Measurements from ENCODE around the gene TM9SF1. TPM values are rescaled to one million over a fixed set of nuclear protein-coding genes. Genes with fewer than 3 reads are reported as not detected.

The TM9SF1 gene
- total RNA-seq, 2 donors from 2014 or later: 24.6 to 29.3 TPM

DNA sequence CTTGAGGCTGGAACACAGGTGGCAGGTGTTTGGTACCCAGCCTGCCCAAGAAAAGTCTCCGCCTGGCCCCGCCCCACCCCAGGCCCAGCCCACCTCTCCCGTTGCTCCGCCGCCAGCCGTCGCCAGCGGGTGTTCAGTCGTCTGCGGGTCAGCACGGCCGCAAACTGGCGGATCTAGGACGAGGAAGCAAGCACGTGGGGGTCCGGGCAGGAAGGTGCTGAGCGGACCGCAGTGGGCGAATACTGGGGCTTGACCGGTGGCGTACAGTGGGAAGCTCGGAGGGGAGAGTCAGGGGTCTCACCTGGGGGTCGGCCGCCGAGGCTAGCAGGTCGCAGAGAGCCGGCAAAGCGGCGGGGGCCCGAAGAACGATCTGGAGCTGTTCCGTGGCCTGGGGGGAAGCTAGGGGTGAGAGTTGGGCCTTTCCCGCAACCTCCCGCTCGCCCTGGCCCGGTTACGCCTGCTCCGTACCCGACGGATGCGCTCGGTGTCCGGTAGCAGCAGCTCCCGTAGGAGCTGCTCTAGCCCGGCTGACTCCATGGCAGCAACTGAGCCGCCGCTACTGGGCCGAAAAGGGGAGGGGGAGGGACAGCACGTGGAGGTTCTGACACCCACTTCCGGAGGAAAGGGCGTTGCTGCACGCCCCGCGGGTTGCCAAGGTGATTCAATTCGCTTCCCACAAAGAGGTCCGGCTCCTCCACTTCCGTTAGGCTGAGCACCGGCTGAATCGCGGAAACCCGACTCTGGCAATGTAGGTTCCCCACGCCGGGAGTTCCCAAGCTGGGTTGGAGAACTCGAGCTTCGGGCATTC is 6.8 kb downstream of the TM9SF1 start, which contains the start of gene IPO4:
IPO4 (minus strand) TSS at position 566 of the 808 bp plus-strand sequence; CDS start at position 537, 29 bp downstream.
- Mint-ChIP-seq H3K27ac (peak within 1 kb of the TSS; percentile 73 to 88), H3K9me3 (no peaks in the 10 kb centered on the region), H3K36me3 (peaks cover 14 to 15% of the 10 kb centered on the region in 2 donors)
- DNase-seq (ENCODE audit: low spot score in 2 of 2) (peak; percentile 89 to 94), ATAC-seq (peak; percentile 94)

DNA sequence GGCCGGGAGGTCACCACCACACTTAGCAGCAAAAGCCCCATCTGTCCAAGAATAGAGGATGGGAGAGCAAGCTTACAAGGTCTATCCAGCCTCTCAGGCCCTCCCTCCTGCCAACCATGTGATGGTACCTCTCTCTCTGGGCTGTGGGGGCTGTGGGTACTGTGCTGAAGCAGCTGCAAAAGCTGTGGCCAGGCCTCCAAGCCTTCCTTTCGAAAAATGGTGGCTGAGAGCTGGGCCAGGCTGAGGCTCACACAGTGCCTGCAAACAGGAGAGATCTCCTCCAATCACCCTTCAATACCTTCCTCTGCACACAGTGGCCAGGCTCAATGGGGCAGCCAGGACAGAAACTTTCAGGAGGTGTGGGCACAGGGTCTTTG is 7.7 kb downstream of the TM9SF1 start:
- no peak for DNase-seq (ENCODE audit: low spot score in 2 of 2)
- Mint-ChIP-seq H3K27ac (peak overlapping the region; percentile 73 to 88), H3K36me3 (peaks cover 8 to 9% of the 10 kb centered on the region in 2 donors), H3K9me3 (no peaks in the 10 kb centered on the region)
- ATAC-seq: no peak

DNA sequence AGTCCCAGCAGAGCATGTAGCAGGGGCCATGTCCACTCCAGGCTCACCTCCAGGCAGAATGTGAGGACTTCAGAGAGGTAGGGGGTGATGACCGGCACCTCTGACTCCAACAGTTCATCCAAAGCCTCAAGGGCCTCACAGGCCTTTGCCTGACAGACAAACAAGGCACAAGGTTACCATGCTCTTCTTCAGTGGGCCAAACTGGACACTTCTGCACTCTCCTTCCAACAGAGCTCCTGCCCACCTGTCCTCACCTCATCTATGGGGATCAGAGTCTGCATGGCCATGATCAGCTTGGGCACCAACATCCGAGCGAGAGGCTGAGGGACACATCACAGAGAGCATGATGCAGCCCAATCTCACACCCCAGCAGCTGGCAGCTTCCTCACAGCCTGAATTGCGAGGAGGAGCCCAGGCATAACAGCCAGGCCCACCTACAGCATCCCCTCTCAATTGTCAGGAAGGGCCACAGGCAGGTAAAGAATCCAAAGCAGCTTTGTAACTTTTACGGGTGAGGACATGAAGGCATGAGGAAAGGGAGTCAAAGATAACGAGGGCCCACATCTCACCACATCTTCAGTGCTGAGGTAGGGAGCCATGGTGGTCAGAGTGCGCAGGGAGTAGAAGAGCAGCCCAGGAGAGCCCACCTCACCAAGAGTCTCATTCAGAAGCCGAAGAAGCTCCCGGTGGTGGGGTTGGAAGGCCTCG is 8.3 kb downstream of the TM9SF1 start:
- Mint-ChIP-seq H3K36me3 (peaks cover 4% of the 10 kb centered on the region in 2 donors), H3K27ac (no peak overlapping the region), H3K9me3 (no peaks in the 10 kb centered on the region)
- ATAC-seq: no peak
- DNase-seq (ENCODE audit: low spot score in 2 of 2): no peak

DNA sequence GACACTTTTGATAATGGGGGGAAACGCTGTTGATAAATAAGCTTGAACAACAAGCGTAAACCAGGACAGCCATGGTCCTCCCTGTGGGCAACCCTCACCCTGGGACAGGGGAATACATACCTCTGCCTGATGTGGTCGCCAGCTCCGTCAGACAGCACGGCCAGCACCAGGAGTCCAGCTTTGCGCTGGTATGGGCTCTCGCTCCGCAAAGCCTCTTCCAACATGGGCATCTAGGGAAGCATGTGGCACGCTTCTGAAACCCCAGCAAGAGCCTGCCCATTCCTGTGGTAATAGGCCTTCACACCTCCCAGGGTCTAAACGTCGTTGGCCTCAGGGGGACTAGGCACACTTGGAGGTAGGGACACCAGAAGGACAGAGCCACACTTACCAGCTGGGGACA is 9.5 kb downstream of the TM9SF1 start:
- ATAC-seq (no peak), DNase-seq (ENCODE audit: low spot score in 2 of 2) (no peak)
- peaks cover 0 to 4% of the 10 kb centered on the region in 2 donors for H3K36me3 Mint-ChIP-seq
- H3K9me3 Mint-ChIP-seq: no peaks in the 10 kb centered on the region
- H3K27ac Mint-ChIP-seq: no peak overlapping the region

DNA sequence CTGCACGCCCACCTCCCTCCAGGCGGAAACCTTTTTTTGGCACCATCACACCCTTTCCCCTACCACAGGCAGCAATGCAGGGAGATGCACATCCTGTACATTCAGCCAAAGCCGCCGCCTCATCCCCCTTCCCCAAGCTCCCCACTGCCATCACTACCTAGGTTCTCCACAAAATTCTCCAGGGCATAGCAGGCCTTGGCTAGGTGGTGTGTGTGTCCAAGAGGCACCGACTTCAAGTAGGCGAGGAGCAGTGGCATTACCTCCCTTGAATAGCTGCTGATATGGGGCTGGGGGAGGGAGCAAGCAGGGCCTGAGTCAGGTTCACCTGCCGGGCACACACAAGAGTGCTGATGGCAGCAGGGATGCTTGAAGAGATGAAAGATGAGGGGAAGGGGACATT is 10.2 kb downstream of the TM9SF1 start:
- H3K27ac Mint-ChIP-seq: no peak overlapping the region
- H3K9me3 Mint-ChIP-seq: no peaks in the 10 kb centered on the region
- ATAC-seq: no peak
- DNase-seq (ENCODE audit: low spot score in 2 of 2): no peak
- peaks cover 0 to 4% of the 10 kb centered on the region in 2 donors for H3K36me3 Mint-ChIP-seq

DNA sequence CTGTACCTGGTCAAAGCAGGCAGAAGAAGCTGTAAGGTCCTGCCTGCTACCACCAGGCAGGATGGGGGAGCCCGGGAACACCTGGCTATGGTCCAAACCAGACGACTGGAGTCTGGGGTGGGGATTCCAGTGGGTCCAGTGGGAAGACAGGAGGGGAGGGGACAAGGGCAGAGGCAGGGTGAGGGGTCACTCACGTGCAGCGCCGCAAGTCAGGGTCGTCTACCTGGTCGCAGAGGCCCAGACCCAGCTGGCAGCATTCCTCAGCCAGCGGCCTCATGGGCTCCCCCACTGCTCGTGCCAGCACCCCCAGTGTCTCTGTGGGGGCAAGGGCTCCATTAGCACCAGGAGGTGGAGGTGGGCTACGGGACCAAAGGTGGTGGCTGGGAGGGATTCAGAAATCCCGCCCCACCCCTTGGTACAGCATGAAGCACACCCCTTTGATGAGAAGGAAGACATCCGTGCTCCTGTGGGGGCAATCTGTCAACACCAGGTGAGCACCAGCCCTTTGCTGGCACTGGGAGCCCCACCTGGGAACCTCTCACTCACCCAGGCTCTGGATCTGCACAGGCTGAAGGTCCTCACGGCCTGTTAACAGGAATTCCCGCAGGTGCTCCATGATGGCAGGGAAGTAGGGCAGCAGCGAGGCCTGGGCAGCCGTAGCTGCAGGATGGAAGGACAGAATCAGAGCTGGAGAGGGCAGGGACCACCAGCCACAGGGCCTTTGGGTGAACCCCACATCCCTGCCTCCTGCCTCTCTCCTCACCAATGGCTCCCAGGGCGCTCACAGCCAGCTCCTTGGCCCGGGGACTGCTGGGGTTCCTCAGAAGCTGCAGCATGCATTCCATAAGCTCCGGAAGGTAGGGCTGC is 10.9 kb downstream of the TM9SF1 start:
- Mint-ChIP-seq H3K27ac (peak overlapping the region in 1 of 2 donors; percentile 50), H3K36me3 (peaks cover 1 to 4% of the 10 kb centered on the region in 2 donors), H3K9me3 (no peaks in the 10 kb centered on the region)
- DNase-seq (ENCODE audit: low spot score in 2 of 2) (no peak), ATAC-seq (no peak)

DNA sequence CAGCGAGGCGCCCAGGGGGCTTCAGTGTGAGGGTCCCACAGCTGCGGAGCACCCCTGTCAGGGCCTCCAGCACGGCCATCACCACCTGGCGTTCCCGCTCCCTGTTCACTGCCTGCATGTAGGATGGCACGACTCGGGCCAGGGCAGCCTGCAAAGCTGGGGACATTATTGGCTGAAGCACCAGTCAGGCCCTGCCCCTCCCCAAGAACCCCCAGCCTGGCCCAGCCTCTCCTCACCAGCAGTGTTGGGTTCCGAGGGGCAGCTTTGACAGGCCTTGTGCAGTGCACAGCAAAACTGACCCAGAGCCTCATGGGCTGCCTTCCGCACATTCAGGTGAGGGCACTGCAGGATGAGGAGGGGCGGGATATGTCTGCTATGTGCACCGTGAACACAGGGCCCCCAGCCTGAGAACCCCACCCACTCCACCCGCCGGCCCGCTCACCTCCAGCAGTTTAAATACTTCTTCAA is 12.2 kb downstream of the TM9SF1 start:
- Mint-ChIP-seq H3K36me3 (peaks cover 4 to 6% of the 10 kb centered on the region in 2 donors), H3K9me3 (no peaks in the 10 kb centered on the region), H3K27ac (peak overlapping the region; percentile 72 to 82)
- DNase-seq (ENCODE audit: low spot score in 2 of 2) (no peak), ATAC-seq (no peak)

DNA sequence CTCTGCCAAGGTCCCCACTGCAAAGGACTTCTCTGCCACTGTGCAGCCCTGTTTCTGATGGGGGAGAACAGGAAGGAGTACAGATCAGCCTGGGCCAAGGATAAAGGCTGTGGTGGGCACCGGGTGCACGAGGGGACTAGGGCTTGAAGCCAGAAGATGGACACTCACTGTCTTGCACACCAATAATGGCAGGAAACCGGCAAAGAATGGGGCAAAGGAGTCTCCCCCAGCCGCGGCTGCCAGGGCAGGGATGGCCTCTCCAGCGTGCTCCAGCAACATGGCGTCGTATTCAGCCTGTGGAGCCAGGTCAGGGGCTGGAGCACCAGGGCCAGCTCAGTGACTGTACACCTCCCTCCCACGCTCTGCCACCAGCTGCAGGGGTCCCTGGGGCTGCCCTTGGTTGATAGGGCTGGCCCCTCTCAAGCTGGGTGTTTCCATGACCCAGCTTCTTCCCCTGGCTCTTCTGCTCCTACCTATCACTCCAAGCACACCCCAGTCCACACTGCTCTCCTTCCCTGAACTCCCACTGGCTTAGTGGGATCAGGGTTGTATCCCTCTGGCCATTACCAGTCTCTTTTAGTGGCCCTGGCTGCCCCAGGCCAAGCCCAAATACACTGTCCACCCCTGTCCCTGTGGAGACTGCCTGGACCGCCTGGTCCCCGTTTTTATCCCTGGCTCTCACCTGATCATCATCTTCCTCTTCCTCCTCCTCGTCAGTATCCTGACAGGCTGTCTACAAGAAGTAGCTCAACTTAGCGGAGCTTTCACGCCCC is 12.9 kb downstream of the TM9SF1 start:
- DNase-seq (ENCODE audit: low spot score in 2 of 2) (no peak), ATAC-seq (no peak)
- Mint-ChIP-seq H3K9me3 (no peaks in the 10 kb centered on the region), H3K27ac (peak overlapping the region; percentile 82 to 85), H3K36me3 (peaks cover 4 to 6% of the 10 kb centered on the region in 2 donors)

DNA sequence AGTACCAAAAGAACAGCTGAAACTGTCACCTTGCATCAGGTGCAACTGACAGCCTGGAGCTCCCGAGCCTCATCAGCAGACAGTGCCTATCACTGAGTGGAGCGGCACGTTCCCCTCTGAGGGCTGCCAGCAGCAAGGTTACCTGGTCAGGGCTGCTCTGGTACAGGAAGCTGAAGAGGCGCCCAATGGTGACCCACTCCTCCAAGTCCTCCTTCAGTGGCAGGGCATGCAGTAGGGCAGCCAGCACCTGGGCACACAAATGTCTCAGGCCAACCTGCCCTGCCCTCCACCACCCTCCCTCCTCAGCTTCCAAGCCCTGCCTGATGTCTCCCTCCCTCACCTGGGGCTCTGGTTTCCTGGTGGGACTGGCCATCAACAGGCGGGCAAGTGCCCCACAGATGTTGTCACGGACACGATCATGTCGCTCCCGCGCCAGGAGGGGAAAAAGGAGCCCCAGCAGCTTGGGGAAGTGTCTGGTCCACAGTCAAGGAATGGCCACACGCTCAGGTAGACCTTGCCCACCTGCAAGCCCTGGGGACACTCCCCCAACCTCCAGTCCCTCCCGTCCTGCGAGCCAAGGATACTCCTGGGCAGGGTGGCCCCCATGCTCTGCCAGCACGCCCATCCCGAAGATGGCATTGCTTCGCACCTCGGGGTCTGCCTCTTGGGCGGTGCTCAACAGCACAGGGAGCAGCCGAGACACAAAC is 13.7 kb downstream of the TM9SF1 start:
- DNase-seq (ENCODE audit: low spot score in 2 of 2): no peak
- H3K36me3 Mint-ChIP-seq: peaks cover 0 to 6% of the 10 kb centered on the region in 2 donors
- H3K27ac Mint-ChIP-seq: peak overlapping the region; percentile 60 to 82
- H3K9me3 Mint-ChIP-seq: no peaks in the 10 kb centered on the region
- ATAC-seq: peak in 1 of 2 donors; percentile 6

DNA sequence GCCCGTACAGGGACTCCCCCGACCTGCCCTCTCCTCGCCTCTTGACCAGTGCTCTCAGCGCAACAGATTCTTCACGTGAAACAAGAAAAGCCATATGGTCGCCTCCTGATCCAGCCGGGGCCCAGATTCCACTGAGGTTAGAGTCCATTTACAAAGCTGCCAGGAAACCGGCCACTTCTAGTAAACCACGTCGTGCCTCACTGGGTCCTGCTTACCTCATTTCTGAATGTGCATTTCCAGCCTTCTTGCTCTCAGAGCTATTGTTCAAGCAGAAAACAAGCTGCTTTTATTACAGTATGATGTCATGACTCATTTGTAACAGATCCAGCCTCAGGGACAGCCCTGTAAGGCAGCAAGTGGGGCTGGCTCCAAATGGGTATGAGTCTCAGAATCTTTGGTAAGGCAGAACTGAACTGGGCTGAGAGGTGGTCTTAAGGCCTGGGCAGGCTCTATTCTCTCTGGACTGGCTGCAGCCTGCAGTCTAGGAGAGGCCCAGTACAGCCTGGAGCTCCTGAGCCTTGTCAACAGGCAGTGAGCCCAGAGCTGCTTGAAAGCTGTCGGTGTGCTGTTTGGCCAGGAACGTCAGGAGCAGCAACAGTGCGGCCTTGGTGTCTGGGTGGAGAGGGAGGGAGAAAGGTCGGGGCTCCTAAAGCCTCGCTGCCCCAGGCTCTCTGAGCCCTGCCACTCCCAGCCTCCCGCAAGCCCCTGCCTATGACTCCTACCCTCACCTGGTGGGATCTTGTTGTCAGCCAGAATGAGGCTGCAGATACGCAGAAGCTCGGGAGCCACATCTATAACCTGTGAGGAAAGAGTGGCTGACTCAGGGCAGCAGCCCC is 15.1 kb downstream of the TM9SF1 start:
- H3K27ac Mint-ChIP-seq: peak overlapping the region; percentile 50 to 75

DNA sequence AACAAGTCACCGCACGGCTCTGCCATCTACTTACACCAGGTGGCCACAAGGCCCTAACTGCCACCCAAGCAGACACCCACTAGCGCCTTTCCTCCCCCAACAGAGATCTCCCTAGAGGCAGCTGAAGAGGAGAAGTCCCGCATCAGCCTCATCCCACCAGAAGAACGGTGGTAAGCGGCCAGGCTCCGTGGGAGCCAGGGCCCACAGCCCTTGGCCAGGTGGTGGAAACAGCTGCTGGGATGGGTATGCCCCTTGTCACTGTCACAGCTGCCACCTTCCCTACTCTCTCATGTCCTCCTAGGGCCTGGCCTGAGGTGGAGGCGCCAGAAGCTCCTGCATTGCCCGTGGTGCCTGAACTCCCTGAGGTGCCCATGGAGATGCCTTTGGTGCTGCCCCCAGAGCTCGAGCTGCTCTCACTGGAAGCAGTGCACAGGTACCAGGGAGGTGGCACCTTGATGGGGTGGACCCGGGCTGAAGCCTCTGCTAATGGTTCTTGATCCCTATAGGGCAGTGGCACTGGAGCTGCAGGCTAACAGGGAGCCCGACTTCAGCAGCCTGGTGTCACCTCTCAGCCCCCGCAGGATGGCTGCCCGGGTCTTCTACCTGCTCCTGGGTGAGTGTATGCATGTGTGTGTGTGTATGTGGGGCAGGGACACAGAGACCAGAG is 15.8 kb downstream of the TM9SF1 start:
- DNase-seq (ENCODE audit: low spot score in 2 of 2): no peak
- Mint-ChIP-seq H3K27ac (peak overlapping the region; percentile 50 to 79), H3K9me3 (no peaks in the 10 kb centered on the region), H3K36me3 (peaks cover 0 to 6% of the 10 kb centered on the region in 2 donors)
- no peak for ATAC-seq

More for the DNA sequence above, 15.1 kb downstream of the TM9SF1 start:
- no peak for ATAC-seq
- no peak for DNase-seq (ENCODE audit: low spot score in 2 of 2)
- no peaks in the 10 kb centered on the region for H3K9me3 Mint-ChIP-seq
- peaks cover 0 to 6% of the 10 kb centered on the region in 2 donors for H3K36me3 Mint-ChIP-seq

DNA sequence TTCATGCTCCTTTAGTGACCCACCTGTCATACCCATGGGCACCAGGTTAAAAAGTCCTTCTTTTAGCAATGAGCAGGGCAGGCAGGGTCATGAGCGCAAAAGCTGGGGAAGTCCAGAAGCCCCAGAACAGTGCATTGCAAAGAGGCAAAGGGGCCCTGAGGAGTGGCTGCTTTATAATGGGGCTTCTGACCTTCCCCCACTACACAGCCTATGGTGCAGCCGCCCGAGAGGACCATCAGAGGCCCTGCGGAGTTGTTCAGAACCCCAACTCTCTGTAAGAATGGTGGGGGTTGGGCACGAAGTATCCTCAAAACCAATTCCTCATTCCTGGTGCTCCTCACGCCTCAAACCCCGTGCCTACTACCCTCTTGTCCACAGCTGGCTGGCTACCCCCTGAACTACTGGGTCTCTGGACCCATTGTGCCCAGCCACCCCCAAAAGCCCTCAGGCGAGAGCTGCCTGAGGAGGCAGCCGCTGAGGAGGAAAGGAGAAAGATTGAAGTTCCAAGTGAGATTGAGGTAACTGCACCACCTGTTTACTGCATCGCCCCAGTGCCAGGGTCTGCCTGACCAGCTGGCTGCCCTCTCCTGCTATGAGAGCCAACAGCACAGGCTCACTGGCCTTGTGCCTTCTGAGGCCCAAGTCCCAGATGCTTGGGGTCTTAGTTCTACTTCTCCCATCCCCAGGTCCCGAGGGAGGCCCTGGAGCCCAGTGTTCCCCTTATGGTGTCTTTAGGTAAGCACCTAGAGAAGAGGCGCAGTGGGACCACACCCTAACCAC is 16.7 kb downstream of the TM9SF1 start:
- peaks cover 0 to 6% of the 10 kb centered on the region in 2 donors for H3K36me3 Mint-ChIP-seq
- no peaks in the 10 kb centered on the region for H3K9me3 Mint-ChIP-seq
- no peak for DNase-seq (ENCODE audit: low spot score in 2 of 2)
- H3K27ac Mint-ChIP-seq: peak overlapping the region in 1 of 2 donors; percentile 48
- ATAC-seq: no peak

DNA sequence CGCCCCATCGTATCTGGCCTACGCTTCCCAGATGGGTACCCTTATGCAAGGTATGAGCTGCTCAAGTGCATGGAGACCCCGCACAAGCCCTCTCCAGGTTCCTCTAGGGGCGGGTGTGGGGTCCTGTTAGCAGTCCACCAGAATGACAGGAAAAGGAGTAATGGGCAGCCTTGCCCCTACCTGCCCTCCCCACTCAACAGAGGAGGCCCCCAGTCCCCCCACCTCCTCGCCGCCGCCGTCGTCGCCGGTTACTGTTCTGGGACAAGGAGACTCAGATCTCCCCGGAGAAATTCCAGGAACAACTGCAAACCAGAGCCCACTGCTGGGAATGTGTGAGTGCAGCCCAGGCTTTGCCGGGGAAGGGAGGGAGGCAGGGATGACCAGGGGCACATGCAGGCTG is 17.4 kb downstream of the TM9SF1 start:
- Mint-ChIP-seq H3K9me3 (no peaks in the 10 kb centered on the region), H3K27ac (peak overlapping the region in 1 of 2 donors; percentile 65), H3K36me3 (peaks cover 6 to 12% of the 10 kb centered on the region in 2 donors)
- ATAC-seq (no peak), DNase-seq (ENCODE audit: low spot score in 2 of 2) (no peak)

Measured in activated naive CD4-positive, alpha-beta T cell treated with anti-CD3 and anti-CD28 coated beads, Interleukin-2, amount 50 U/mL, for 72 hours (primary cell).